Measurements from ENCODE around the gene BIRC5.
"Not testable (repeated sequence)": the region's sequence is repeated elsewhere in the genome, so short reads cannot be mapped to it uniquely, and the experiment has no call there.

BIRC5 gene

DNA sequence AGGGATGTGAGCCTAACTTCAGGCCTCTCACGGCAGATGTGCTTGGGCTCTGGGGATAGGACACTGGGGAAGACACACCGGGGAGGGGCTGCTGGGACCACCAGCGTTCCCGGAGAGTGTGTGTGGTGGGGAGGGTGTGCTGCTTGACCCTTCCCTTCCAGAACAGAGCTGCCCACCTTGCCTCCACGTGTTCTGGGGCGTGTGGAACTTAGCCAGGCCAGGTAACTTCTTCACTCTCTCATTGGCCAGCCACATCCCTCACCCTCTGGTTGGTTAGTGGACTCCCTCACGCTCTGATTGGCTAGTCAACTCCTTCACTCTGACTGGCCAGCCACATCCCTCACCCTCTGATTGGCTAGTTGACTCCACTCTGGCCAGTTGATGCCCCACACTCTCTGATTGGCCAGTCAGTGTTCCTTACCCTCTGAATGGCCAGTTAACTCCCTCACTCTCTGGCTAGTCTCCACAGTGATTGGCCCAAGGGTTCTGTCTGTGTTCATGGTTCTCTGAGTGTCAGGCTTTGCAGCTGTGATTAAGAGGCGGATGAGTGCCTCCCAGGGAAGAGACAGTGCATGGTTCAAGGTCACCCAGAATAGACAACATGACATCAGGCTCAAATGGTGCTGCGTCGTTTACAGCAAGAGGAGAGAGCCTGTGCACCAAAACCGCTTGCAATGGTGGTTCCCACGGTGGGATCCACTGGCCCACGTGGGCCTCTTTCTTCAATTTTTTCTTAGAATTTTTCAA lies 27.4 kb downstream of the BIRC5 start:
- DNase-seq: no peak

DNA sequence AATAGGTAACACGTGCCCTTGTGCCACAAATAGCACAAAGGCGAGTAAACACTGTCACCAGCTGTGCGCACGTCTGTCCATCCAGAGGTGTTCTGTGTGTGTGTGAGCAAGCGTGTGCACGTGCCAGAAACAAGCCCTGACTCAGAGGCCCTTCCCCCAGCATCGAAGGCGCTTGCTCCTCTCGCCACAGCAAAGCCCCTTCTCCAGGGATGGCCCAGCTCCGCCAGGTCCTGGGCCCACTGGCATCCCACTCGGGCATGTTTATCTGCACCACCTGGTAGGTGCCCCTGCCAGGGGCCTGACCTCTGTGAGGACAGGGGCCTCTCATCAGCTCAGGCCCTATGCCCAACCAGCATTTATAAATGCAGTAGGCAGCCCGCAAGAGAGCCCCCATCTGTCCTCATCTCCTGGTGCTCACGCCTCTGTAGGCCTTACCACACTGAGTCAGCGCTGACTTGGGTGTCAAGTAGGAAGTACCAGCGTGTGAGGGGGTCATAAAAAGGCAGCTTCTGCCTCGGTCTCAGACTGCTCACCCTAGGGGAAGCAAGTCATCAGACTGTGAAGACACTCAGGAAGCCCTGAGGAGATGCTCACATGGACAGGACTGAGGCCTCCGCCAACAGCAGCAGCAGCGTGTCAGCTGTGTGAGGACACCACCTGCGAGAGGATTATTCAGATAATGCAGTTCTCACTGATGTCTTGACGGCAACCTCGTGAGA lies 28.1 kb downstream of the BIRC5 start:
- DNase-seq: no peak

DNA sequence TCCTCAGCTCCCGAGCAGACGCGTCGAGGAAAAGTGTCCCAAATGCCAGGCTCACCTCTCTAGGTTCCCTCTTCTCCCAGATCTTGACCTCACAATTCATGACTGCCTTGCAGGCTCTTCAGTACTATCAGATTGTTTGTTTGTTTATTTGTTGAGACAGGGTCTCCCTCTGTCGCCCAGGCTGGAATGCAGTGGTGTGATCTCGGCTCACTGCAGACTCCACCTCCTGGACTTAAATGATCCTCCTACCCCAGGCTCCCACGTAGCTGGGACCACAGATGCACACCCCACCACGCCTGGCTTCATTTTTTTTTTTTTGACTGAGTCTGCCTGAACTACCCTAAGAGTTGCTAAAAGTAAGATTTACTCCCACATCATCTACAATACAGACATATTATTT lies 33.3 kb downstream of the BIRC5 start:
- DNase-seq: no peak

- DNase-seq: no peak
These were observed 34.2 kb downstream of the BIRC5 start for GRCh38 chr17:78248051-78248914.

GRCh38 chr17:78249074-78249817 lies 35.2 kb downstream of the BIRC5 start:
- no peak for DNase-seq

GRCh38 chr17:78249818-78250806 lies 36.1 kb downstream of the BIRC5 start:
- DNase-seq: no peak

DNA sequence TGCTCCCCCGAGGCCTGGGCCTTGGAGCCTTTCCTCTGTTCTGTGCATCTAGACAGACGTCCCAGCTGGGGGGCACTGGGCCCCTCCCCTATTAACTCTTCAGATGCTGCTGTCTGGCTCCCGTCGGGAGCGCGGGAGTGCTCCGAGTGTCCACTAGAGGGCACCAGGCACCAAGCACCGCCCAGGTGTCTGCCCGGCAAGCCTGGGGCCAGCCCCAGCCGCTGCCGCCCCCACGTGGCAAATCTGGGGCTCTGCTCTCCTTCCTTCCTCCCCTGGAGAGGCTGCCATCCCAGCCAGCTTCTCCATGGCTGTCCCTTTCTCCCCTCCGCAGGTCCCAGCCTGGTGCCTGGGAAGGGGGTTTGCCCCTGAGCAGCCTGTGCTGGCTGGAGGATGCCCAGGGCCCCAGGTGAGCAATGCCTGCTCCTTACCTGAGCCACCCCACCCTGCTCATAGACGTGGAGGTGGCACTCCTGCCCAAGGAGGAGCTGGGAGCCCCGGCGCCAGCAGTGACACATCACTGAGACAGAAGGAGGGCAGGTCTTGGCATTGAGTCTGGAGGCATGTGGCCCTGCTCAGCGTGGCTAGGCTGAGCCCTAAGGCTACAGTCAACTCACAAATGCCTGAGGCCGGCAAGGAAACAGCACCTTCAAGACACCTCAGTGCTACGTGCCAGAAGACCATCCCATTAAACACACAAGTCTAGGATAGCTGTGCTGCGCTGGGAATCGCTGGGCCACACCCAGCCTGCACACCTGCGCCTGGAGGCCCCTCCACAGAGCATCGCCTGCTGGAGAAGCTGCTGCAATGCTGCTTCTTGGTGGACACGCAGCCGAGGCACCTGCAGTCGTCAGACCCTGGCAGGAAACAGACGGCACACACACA lies 37.1 kb downstream of the BIRC5 start:
- DNase-seq: peak; percentile 86

DNA sequence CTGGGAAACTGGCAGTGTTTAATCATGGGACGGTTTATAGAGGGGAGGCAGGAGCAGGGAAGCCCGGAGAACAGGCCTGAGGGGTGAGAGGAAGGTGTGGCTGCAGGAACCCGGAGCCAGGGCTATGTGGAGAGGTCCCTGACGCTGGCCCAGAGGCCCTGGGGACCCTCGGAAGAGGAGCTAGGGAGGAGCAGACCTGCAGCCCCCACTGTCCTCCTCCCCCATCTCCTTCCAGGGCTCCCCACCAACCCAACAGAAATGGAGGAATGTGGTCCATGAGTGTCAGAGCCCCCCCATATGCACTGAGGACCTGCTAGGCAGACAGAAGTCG lies 37.7 kb downstream of the BIRC5 start:
- DNase-seq: no peak

DNA sequence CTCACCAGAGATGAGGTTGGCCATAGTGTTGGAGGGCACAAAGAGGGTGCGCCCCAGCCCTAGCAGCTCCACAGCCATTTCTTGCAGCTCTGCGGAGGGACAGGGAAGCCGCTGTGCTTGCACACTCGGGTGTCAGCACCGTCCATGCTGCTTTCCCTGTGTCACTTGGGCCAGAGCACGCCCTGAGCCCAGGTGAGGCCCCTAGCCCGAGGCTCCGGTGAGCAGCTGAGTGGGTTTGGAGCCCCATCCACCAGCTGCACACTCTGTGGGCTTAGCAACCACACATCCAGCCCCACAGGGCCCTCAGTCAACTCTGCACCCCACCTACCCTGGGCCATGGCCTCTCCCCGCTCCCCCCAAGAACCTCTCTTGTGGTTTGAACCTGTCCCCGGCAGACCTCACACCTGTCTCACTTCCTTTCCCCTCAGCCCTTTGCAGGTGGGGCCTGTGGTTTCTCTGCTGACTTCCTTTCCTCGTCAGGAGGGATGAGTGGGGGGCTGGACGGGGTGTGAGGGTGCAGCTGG lies 38.1 kb downstream of the BIRC5 start:
- peak; percentile 48 for DNase-seq

DNA sequence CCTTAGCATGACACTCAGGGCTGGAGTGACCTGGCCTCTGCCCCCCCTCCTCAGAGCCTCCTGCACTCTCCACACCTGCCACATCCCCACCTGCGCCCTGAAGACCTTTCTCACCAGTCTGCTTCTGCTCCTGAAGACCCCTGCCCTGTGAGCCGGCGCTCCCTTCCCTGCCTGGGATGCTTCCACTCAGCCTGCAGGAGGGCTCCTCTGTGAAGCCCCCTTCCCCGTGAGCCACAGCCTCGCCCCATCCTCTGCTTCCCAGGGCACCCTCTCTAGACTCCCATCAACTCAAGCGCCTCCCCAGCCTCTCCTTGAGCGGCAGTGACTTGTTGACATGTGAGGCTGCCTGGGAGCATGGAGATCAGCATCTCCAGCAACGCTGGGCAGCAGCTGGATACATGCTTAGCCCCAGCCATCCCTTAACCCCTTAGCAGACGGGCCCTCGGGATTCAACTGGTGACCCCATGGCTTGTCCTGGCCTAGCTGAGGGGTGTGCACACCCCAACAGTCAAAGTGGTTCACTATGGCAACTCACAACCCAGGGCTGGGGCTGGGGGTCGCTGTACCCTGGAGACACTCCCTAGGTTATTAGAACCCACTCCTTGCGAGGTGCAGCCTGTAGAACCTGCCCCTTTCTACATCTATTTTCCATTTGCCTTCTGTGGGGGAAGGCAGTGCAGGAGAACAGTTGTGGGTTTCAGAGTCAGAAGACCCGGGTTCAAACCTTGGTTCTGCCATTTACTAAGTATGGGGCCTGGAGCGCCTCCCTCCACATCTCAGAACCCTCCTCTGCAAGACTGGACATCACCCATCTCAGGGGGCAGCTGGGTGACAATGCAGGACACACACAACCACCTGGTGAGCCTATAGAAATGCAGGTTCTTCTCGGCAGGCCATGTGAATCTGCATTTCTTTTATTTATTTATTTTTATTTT lies 38.9 kb downstream of the BIRC5 start:
- no peak for DNase-seq

DNA sequence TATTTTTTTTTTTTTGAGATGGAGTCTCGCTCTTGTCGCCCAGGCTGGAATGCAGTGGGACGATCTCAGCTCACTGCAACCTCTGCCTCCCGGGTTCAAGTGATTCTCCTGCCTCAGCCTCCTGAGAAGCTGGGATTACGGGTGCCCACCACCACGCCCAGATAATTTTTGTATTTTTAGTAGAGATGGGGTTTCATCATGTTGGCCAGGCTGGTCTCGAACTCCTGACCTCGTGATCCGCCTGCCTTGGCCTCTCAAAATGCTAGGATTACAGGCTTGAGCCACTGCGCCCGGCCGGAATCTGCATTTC lies 39.5 kb downstream of the BIRC5 start:
- DNase-seq: not testable (repeated sequence)

- peak; percentile 85 for DNase-seq
These were observed 40.1 kb downstream of the BIRC5 start for GRCh38 chr17:78253946-78254672.

DNA sequence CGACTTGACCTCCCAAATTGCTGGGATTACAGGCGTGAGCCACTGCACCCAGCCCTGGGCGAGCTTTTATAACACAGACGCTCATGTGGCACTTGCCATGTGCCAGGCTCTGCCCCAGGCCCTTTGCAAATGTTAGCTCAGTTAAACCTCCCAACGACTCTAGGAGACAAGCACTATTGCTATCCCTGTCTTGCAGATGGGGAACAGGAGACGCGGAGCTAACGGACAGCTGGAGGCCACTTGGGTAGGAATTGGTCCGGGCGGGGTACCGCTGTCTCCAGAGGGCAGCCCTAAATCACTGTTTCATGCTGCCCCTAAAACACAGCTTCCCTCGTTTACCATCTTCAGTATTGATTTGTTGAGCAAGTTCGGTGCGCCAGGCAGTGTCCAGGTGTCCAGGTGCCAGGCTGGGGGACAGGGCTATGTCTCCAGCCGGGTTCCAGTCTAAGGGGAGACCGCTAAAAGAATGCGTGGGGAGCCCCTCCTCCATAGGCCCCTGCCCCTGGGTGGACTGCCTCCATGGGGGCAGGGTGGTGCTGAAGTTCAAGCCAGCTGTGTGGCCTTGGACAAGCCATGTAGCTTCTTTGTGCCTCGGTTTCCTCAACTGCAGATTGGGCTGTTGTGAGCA lies 41.1 kb downstream of the BIRC5 start:
- DNase-seq: no peak

- DNase-seq: no peak
These were observed 42.1 kb downstream of the BIRC5 start for GRCh38 chr17:78255953-78256706.

GRCh38 chr17:78256707-78257591 lies 42.9 kb downstream of the BIRC5 start:
- no peak for DNase-seq

DNA sequence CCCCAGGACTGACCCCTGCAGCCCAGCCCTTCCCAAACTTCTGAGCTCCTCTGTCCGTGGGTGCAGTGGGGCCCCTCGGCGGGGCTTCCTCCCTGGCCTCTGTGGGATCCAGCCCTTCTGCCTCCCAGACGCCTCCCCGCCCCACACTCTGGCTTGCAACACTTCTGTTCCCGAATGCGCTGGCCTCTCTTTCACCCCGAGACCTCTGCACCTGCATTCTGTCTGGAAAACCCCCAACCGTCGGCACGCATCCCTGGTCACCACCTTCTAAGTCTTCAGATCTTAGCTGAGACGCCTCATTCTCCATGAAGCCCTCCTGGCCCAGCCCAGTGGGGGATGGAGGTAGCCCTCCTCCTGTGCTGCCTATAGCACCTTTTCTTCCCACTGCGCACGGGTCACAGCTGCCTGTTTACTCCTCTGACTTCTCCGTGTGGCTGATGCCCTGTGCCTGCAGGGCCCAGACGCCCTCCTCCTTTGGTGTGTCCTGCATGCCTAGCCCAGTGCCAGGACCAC lies 43.8 kb downstream of the BIRC5 start:
- peak; percentile 28 for DNase-seq
